Measurements from ENCODE around the gene SCN1A. TPM values are rescaled to one million over a fixed set of nuclear protein-coding genes. Genes with fewer than 3 reads are reported as not detected.

SCN1A gene
- polyA plus RNA-seq, 1 donor (not counting 4 experiments of a cell fraction or from before 2014, with no cell fraction given), result not detected

DNA sequence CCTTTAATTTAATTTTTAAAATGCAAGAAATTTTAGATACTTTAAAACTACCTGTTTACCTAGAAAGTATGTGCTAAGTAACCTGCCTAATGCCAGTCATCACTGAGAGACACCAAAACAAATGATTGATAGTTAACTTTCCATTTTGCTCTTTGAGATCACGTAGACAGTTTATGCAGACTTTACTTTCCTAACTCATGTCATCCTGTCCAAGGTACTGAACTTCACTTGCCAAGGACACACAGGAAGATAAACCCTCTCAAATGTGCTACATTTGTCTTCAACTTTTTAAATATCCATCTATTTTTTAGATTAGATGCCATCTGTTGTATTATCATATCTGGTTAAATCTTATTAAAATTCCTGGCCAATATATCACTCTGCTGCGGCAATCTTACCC lies 20.1 kb upstream of the SCN1A start:
- H3K4me3 ChIP-seq (ENCODE audit: control insufficient read depth in 2 of 3, extremely low read depth in 1 of 3, insufficient read depth in 2 of 3, low read depth in 1 of 3, low read length in 3 of 3), result no peak overlapping the region
- FAIRE-seq (no peak), DNase-seq (ENCODE audit: low read depth, low spot score) (no peak)

DNA sequence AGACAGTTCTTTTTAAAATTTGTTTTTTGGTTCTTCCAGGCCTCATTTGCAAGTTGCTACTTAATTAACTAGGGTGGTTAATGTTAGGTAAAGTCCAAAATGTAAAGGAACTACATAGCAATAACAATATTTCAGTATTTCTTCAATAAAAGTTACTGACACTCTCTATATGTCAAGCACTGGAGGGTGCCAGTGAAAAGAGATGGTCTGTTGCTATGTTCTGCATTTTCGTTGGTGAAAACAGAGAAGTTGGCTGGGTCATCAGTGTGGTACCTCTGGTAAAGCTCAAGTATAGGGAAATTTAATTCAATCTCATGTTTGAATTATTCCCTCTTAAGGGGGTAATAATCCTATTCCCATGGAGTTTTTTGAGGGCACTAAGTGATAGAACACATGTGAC lies 16.3 kb upstream of the SCN1A start:
- TF ChIP-seq, protein P1, sequence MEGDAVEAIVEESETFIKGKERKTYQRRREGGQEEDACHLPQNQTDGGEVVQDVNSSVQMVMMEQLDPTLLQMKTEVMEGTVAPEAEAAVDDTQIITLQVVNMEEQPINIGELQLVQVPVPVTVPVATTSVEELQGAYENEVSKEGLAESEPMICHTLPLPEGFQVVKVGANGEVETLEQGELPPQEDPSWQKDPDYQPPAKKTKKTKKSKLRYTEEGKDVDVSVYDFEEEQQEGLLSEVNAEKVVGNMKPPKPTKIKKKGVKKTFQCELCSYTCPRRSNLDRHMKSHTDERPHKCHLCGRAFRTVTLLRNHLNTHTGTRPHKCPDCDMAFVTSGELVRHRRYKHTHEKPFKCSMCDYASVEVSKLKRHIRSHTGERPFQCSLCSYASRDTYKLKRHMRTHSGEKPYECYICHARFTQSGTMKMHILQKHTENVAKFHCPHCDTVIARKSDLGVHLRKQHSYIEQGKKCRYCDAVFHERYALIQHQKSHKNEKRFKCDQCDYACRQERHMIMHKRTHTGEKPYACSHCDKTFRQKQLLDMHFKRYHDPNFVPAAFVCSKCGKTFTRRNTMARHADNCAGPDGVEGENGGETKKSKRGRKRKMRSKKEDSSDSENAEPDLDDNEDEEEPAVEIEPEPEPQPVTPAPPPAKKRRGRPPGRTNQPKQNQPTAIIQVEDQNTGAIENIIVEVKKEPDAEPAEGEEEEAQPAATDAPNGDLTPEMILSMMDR (optimal IDR thresholded peaks at IDR 0.05 in 1 of 3, IDR thresholded peaks at IDR 0.05 in 1 of 3, conservative IDR thresholded peaks at IDR 0.05 in 1 of 3; ENCODE audit: extremely low read depth in 1 of 3, insufficient read depth in 2 of 3, low read length in 3 of 3), result no peak
- no peak for TF ChIP-seq EZH2 (IDR thresholded peaks at IDR 0.05; ENCODE audit: low read length)
- no peaks in the 10 kb centered on the region for H3K9me1 ChIP-seq (ENCODE audit: control insufficient read depth, extremely low read depth, insufficient read depth, low read length)
- DNase-seq (ENCODE audit: low read depth, low spot score), result no peak
- no peak overlapping the region for H3K4me3 ChIP-seq (ENCODE audit: control insufficient read depth in 2 of 3, extremely low read depth in 1 of 3, insufficient read depth in 2 of 3, low read depth in 1 of 3, low read length in 3 of 3)
- H3K27ac ChIP-seq (ENCODE audit: control insufficient read depth, insufficient read depth, low read length), result no peak overlapping the region
- dilution Hi-C loops (cut with MboI; ENCODE audit: extremely low pct_ligation_motif_present, low sequenced_read_pairs), result no loop called here
- FAIRE-seq, result no peak
- H2AFZ ChIP-seq (ENCODE audit: control insufficient read depth, low read length), result no peak overlapping the region
- H3K27me3 ChIP-seq (ENCODE audit: control insufficient read depth, extremely low read depth, insufficient read depth, low read length), result no peaks in the 10 kb centered on the region
- H3K4me2 ChIP-seq (ENCODE audit: control insufficient read depth, extremely low read depth, insufficient read depth, low read depth, low read length), result no peak overlapping the region
- H4K20me1 ChIP-seq (ENCODE audit: control insufficient read depth, extremely low read depth, insufficient read depth, low read length), result no peaks in the 10 kb centered on the region
- H3K9ac ChIP-seq (ENCODE audit: control insufficient read depth, extremely low read depth, insufficient read depth, low read length), result no peak overlapping the region
- H3K79me2 ChIP-seq (ENCODE audit: control insufficient read depth, insufficient read depth, low read length), result no peaks in the 10 kb centered on the region
- no peaks in the 10 kb centered on the region for H3K9me3 ChIP-seq (ENCODE audit: control insufficient read depth, low read depth, low read length)
- H3K4me1 ChIP-seq (ENCODE audit: control insufficient read depth, extremely low read depth, insufficient read depth, low read length), result no peaks in the 10 kb centered on the region
- H3K36me3 ChIP-seq (ENCODE audit: control insufficient read depth in 2 of 2, extremely low read depth in 1 of 2, insufficient read depth in 2 of 2, low read length in 2 of 2), result no peaks in the 10 kb centered on the region

More for the DNA sequence above, 20.1 kb upstream of the SCN1A start:
- dilution Hi-C loops (cut with MboI; ENCODE audit: extremely low pct_ligation_motif_present, low sequenced_read_pairs), result no loop called here
- Histone ChIP-seq H3K4me2 (ENCODE audit: control insufficient read depth, extremely low read depth, insufficient read depth, low read depth, low read length) (no peak overlapping the region), H3K27ac (ENCODE audit: control insufficient read depth, insufficient read depth, low read length) (no peak overlapping the region), H3K9ac (ENCODE audit: control insufficient read depth, extremely low read depth, insufficient read depth, low read length) (no peak overlapping the region), H3K27me3 (ENCODE audit: control insufficient read depth, extremely low read depth, insufficient read depth, low read length) (no peaks in the 10 kb centered on the region), H3K9me1 (ENCODE audit: control insufficient read depth, extremely low read depth, insufficient read depth, low read length) (no peaks in the 10 kb centered on the region), H4K20me1 (ENCODE audit: control insufficient read depth, extremely low read depth, insufficient read depth, low read length) (no peaks in the 10 kb centered on the region), H3K4me1 (ENCODE audit: control insufficient read depth, extremely low read depth, insufficient read depth, low read length) (no peaks in the 10 kb centered on the region), H3K79me2 (ENCODE audit: control insufficient read depth, insufficient read depth, low read length) (no peaks in the 10 kb centered on the region), H3K36me3 (ENCODE audit: control insufficient read depth in 2 of 2, extremely low read depth in 1 of 2, insufficient read depth in 2 of 2, low read length in 2 of 2) (no peaks in the 10 kb centered on the region), H3K9me3 (ENCODE audit: control insufficient read depth, low read depth, low read length) (no peaks in the 10 kb centered on the region), H2AFZ (ENCODE audit: control insufficient read depth, low read length) (no peak overlapping the region)
- TF ChIP-seq, protein P1 (optimal IDR thresholded peaks at IDR 0.05 in 1 of 3, IDR thresholded peaks at IDR 0.05 in 1 of 3, conservative IDR thresholded peaks at IDR 0.05 in 1 of 3; ENCODE audit: extremely low read depth in 1 of 3, insufficient read depth in 2 of 3, low read length in 3 of 3), result no peak
- TF ChIP-seq EZH2 (IDR thresholded peaks at IDR 0.05; ENCODE audit: low read length), result no peak
